DLD1 (cell line): ENCODE results near the gene TGFB3.

ENCODE experiments used
- in situ Hi-C: cut with HindIII; loops from 2 replicates; pipeline ENCODE4 v1.10.0; 2017; ENCODE audit warnings: low sequenced_read_pairs

Gene TGFB3

DNA sequence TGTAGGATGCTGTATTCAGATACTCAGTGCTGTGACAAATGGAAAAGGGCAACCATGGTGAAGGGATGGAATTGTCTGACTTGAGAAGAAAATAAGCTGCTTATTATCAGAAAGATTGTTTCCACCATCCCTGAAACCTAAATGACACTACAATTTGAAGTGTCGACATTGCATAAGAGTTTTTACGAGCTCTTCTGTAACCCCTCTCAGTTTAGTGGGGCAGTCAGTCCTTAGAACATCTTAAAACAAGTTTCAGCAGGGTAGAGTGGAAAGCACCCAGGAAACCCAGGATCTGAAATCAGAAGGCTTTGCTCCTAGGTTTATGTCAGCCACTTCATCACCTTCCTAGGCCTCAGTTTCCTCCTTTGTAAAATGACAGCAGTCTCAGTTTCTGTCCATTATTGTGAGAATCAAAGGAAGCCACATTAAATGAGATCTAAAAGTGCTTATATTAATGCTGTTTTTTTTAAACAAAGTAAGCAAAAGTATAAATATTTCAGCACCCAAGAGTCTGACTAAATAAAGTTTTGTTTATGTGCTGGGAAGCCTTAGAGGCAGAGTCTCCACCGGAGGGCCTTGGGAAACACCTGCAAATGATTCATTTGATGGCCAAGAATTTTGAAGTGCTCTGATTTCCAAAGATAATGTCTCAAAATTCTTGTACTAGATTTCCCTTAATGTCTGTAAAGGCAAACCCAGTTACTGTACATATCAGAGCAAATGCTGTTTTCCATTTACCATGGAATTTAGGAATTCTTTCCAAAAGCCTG lies 5.6 kb upstream of the TGFB3 start:
- in situ Hi-C loops, result no loop called here

- in situ Hi-C loops, result no loop called here
Measured at GRCh38 chr14:75986439-75986765, 4.6 kb upstream of the TGFB3 start.

DNA sequence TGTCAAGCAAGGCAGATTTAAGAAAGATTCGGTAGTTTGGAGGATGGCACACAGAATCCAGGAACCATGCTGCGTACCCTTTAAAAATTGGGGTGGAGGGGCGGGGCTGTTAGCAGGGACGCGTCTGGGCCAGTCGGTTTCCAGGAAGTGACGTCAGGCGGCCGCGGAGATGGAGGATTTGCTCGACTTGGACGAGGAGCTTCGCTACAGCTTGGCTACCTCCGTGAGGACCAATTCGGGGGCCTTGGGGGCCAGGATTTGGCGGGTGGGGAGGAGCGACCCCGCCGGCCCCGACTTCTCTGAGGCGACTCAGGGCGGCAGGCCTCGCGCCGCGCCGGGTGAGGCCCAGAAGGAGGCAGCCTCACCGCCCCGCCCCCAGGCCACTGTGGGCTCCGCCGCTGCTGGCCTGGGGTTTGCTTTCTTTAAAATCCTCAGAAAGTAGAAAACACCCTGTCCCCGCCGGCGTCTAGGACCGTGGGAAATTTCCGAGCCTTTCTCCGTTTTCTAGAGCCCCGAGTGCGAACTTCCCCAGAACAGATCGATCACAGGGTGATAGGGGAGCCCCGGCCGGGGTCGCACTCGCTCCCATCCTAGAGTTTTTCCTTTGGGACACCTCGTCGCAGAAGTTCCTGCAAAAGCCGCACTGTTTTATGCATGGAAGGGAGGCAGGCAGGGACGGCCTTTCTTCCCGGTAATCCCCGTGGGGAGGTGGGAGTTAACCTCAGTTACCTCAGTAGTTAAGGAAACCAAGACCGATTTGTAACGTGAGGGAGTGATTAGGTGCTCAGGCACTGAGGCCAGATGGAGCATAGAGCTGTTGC lies 4.0 kb upstream of the TGFB3 start, which contains the start of gene IFT43:
TSS of gene IFT43 (plus strand) at position 146 of the 821 bp plus-strand sequence. CDS start at position 170, 24 bp downstream.
- in situ Hi-C loops, result no loop called here

DNA sequence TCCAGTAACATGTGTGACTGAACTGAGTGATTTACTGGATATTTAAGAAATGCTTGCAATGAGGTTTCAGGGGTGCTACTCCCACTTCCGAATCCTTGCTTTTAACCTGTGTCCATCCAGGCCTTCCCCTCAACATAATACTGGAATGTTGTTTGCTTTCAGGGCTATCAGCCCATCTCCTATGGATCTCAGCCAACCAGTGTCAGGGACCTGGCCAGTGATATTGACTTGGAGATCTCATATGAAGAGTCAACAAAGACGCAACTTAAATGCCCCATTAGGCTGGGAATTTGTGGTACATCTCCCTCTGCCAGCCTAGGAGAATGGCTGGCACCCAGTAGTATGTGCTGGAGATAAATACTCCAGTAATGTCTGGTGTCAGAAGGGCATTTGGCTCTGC lies 2.9 kb upstream of the TGFB3 start:
- in situ Hi-C loops, result no loop called here

DNA sequence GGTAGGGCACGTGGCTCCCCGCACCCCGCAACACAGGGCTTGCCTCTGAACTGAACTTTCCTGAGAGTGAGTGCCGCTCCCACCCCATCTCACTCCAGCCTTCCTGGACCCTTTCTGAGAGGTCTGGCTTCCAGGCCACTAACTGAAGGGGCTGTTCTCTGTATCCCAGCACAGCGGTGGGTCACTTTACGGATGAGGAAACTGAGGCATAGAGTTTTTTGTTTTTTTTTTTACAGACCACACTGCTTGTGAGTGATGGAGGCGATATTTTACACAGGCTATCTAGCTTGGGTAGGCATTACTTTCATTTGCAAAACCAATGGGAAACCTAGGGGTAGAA lies 1.2 kb upstream of the TGFB3 start:
- in situ Hi-C loops, result no loop called here

GRCh38 chr14:75982266-75983018 lies 647 bp upstream of the TGFB3 start:
- in situ Hi-C loops, result no loop called here

DNA sequence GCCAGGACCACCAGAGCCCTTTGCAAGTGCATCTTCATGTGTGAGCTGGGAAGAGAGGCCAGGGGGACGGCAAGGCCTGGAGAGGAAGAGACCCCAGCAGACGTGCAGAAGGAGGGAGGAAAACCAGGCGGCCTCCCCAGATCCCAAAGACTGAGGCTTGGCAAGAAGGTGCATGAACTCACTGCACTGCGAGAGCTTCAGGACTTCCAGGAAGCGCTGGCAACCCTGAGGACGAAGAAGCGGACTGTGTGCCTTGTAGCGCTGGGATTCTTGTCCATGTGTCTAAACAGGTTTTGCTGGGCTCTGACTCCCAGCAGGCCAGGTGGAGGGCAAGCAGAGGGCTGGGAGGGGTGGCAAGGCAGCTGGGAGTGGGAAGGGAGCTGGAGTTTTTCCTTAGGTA lies 939 bp downstream of the TGFB3 start:
- in situ Hi-C loops, result no loop called here

DNA sequence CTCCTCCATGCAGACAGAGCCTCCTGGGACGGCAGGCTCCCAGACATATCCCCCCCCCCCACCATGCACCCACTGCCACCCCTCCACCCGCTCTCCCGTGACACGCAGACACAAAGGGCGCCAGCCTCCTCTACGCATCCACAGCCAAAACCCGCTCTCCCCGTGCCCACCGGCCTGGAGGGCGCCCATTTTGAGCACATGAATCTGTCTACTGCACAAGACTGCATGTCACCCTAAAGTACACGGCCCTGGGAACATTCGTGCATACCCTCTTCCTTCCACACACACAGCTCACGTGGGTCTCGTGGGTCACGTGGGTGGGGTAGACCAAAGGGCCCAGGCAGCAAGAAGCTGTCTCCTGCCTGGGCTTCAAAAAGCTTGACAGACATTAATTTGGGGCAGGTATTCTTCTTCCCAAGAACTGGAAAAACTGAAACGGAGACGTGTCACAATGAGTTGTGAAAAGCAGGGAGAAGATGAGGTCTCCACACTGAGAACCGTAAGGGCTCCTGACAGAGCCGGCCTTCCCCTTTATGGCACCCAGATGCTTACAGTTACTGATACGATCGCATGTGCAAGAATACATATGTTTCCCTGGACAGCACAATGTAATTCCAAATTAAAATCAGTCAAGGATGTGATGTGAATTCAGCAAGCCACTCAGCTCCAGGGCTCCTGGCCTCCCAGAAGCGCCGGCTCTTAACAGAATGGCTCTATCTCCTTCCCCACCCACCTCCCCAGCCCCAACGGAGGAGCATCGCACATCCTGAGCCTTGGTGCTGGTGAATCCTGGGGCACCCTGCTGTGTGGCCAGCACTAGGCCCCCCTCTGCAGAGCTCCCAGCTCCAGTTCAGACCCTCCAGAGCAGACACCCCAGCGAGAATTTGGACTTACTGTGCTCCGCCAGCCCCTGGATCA lies 1.9 kb downstream of the TGFB3 start:
- in situ Hi-C loops, result loop anchor here (5.0 kb wide), 1 partner anchor 278 kb away; no protein-coding TSS in a partner anchor

GRCh38 chr14:75979071-75979571 lies 2.7 kb downstream of the TGFB3 start:
- in situ Hi-C loops, result loop anchor here (5.0 kb wide), 1 partner anchor 277 kb away; no protein-coding TSS in a partner anchor

DNA sequence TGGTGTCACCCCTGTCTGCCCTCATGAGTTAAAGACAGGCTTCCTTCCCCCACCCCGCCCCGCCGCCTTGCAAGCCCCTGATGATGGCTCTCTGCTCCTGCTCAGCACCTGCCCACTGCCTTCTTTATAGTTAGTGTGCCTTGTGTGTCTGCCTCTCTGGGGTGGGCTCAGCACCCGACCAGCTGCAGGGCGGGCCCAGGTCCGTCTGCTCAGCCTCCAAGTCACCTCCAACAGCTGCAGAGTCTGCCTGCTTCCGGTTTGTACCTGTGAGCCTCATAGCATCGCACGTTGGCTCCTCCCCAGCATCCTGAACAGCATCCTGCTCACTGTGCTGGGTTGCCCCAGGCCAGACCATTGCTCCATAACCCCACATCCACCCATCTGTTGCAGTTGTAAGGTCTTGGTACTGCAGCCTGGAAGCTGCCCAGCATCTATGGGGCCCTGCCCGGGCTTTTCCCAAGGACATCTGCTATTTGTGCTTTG lies 3.5 kb downstream of the TGFB3 start:
- in situ Hi-C loops, result loop anchor here (5.0 kb wide), 1 partner anchor 276 kb away; no protein-coding TSS in a partner anchor

DNA sequence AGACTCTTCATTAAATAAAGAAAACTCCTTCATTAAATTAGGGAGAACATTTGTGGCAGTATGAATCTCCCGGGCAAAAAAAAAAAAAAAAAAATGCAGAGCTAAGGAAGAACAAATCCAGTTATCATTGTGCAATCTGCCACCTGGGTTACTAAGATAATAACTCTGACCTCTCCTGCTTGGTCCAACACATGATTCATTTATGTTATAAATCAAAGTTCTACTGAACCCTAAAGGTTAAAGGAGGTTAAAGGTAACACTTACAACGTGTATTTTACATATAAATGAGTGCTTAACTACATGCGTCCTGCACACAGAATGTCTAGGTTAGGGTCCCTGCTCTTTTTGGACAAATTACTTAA lies 4.2 kb downstream of the TGFB3 start:
- in situ Hi-C loops, result loop anchor here (5.0 kb wide), 1 partner anchor 275 kb away; no protein-coding TSS in a partner anchor

DNA sequence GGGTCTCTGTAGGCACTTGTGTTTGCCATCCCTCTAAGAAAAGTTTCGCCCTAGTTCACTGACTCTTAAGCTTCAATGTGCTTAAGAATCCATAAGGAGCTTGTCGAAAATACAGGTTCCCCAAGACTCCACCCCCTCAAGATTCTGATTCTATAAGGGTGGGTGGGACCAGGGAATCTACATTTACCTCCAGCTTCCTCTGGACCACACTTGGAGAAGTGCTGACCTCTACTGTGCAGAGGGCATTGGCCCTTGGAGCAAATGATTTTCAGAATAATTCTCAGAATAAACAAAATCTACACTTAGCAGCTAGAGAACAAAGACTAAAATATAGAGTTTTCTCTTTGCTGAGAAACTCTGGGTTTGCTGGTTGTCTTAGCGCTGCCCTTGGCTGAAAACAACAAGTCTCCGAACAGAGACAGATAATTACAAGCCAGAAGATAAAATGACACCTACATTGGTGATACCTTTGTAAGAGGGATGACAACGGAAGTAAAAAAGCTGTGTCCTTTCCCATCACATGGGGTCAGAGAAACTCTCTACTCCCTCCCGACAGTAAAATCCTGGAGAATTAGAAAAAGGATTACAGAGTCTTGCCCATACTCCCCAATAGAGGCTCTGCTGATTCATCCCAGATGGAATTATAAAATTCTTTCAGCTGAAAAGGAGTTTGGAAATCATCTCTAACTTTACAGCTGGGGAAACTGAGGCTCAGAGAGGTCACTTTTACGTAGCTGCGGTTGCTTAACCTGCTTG lies 4.8 kb downstream of the TGFB3 start:
- in situ Hi-C loops, result loop anchor here (5.0 kb wide), 1 partner anchor 275 kb away; no protein-coding TSS in a partner anchor

DNA sequence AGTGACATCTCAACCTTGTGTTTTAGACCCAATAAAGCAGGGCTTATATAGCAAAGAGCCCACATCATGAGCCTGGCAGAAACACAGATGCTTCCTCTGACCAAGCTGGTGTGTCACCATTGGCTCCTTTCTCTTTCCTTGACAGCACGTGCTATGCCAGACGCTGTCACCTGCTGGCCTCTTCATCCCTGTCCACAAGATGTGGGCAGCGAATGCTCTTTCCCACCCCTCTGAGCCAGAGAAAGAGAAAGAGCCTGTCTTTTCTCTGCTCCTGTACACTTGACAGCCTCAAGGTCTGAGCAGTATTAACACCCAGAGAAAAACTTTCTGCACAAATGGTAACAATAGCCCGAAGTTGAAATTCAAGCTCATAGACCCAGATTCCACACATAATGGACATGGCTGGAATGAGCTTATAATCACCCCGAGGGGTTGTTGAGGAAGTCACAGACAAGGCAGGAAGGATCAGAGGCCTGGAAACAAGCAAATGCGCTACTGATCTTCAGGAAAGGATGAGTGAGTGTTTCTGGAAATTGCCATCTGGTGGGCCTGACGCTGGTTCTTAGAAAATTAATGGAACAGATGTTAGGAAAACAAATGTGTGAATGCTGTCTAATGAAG lies 8.9 kb downstream of the TGFB3 start:
- in situ Hi-C loops, result no loop called here

DNA sequence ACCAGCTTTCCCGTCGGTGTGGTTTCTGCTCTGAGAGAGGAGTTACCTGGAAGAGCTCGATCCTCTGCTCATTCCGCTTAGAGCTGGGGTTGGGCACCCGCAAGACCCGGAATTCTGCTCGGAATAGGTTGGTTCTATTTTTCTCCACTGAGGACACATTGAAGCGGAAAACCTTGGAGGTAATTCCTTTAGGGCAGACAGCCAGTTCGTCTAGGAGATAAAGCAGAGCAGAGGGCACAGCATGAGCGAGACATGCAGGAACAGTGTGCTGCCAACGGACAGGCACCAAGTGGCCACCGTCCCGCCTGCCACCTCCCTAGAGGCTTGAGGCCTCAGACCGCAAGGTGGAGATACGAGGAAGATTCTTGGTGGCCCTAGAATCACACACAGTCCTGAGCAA lies 10.3 kb downstream of the TGFB3 start:
- in situ Hi-C loops, result no loop called here

GRCh38 chr14:75970989-75971388 lies 10.8 kb downstream of the TGFB3 start:
- in situ Hi-C loops, result no loop called here

GRCh38 chr14:75969891-75970290 lies 11.9 kb downstream of the TGFB3 start:
- in situ Hi-C loops, result no loop called here

GRCh38 chr14:75969126-75969525 lies 12.7 kb downstream of the TGFB3 start:
- in situ Hi-C loops, result no loop called here

GRCh38 chr14:75968456-75968855 lies 13.3 kb downstream of the TGFB3 start:
- in situ Hi-C loops, result no loop called here

GRCh38 chr14:75967866-75968265 lies 13.9 kb downstream of the TGFB3 start:
- in situ Hi-C loops, result no loop called here
